ENCODE measurements around the gene TSGA10. TPM values are rescaled to one million over a fixed set of nuclear protein-coding genes. Genes with fewer than 3 reads are reported as not detected.

TSGA10 gene
- total RNA-seq, 1 donor from 2014 or later: 3.7 TPM

- intact Hi-C loops (cut with DNase I): no loop called here
- peaks cover 0 to 19% of the 10 kb centered on the region in 2 donors for H3K36me3 ChIP-seq
- no peaks in the 10 kb centered on the region for H3K9me3 ChIP-seq
- H3K27me3 ChIP-seq: no peaks in the 10 kb centered on the region
- H3K4me3 ChIP-seq: no peak overlapping the region
- TF ChIP-seq POLR2AphosphoS5 (IDR thresholded peaks at IDR 0.05; ENCODE audit: insufficient read depth in 1 of 2, low read depth in 1 of 2) (no peak), POLR2A (IDR thresholded peaks at IDR 0.05) (no peak)
- TF ChIP-seq, protein P1, sequence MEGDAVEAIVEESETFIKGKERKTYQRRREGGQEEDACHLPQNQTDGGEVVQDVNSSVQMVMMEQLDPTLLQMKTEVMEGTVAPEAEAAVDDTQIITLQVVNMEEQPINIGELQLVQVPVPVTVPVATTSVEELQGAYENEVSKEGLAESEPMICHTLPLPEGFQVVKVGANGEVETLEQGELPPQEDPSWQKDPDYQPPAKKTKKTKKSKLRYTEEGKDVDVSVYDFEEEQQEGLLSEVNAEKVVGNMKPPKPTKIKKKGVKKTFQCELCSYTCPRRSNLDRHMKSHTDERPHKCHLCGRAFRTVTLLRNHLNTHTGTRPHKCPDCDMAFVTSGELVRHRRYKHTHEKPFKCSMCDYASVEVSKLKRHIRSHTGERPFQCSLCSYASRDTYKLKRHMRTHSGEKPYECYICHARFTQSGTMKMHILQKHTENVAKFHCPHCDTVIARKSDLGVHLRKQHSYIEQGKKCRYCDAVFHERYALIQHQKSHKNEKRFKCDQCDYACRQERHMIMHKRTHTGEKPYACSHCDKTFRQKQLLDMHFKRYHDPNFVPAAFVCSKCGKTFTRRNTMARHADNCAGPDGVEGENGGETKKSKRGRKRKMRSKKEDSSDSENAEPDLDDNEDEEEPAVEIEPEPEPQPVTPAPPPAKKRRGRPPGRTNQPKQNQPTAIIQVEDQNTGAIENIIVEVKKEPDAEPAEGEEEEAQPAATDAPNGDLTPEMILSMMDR (IDR thresholded peaks at IDR 0.05): no peak
- no peak for DNase-seq (ENCODE audit: extremely low spot score in 2 of 2)
- H3K27ac ChIP-seq: no peak overlapping the region
- H3K4me1 ChIP-seq: no peaks in the 10 kb centered on the region
These were observed 35.8 kb upstream of the TSGA10 start for GRCh38 chr2:99190548-99190947.

DNA sequence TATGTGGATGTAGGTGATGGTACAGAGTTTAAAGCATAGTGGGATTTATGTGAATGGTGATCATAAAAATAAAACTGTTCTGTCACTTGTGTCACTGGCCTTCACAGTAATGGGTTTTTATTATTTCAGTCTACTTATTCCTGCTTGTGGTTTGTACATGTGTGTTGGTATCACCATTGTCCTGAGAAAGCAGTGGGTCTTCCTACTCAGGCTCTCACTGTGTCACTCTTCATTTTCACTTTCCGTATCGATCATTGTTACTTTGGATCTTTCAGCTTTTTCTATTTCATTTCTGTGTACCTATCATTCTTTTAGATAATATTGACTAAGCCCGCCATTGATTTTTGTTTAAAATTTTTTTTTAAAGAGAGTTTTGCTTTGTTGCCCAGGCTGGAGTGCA, 33.6 kb upstream of the TSGA10 start:
- H3K27me3 ChIP-seq: no peaks in the 10 kb centered on the region
- peaks cover 0 to 16% of the 10 kb centered on the region in 2 donors for H3K36me3 ChIP-seq
- no peak overlapping the region for H3K4me3 ChIP-seq
- peaks cover 8% of the 10 kb centered on the region for H3K4me1 ChIP-seq
- DNase-seq (ENCODE audit: extremely low spot score in 2 of 2): no peak
- TF ChIP-seq POLR2AphosphoS5 (IDR thresholded peaks at IDR 0.05; ENCODE audit: insufficient read depth in 1 of 2, low read depth in 1 of 2): no peak
- no peak for TF ChIP-seq POLR2A (IDR thresholded peaks at IDR 0.05)
- no peak overlapping the region for H3K27ac ChIP-seq
- intact Hi-C loops (cut with DNase I): loop anchor here (10.0 kb wide), 1 partner anchor 1484 kb away; no protein-coding TSS in a partner anchor
- H3K9me3 ChIP-seq: no peaks in the 10 kb centered on the region

DNA sequence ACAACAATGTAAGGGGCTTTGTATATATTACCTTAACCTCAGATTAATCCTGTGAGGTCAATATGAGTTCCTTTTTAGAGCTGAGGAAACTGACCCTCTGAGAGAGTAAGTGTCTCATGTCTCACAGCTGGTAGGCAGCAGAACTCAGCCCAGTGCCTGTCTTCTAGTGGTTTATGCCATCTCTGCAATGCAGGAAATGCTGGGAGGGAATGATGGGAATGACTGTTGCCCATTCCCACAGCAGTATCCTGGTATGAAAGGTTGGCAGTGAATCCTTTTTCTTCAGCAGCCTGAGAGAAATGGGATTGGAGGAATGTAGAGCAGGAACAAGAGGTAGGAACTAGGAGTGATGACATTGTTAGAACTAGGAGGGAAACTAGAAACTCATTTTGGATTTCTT, 32.3 kb upstream of the TSGA10 start:
- Histone ChIP-seq H3K27ac (no peak overlapping the region), H3K36me3 (peaks cover 0 to 11% of the 10 kb centered on the region in 2 donors), H3K27me3 (no peaks in the 10 kb centered on the region), H3K4me1 (peaks cover 21% of the 10 kb centered on the region), H3K4me3 (no peak overlapping the region), H3K9me3 (no peaks in the 10 kb centered on the region)
- intact Hi-C loops (cut with DNase I): loop anchor here (10.0 kb wide), 1 partner anchor 1482 kb away; no protein-coding TSS in a partner anchor
- no peak for TF ChIP-seq POLR2AphosphoS5 (IDR thresholded peaks at IDR 0.05; ENCODE audit: insufficient read depth in 1 of 2, low read depth in 1 of 2)
- TF ChIP-seq POLR2A (IDR thresholded peaks at IDR 0.05): no peak
- TF ChIP-seq, protein P1 (IDR thresholded peaks at IDR 0.05): no peak
- no peak for DNase-seq (ENCODE audit: extremely low spot score in 2 of 2)

DNA sequence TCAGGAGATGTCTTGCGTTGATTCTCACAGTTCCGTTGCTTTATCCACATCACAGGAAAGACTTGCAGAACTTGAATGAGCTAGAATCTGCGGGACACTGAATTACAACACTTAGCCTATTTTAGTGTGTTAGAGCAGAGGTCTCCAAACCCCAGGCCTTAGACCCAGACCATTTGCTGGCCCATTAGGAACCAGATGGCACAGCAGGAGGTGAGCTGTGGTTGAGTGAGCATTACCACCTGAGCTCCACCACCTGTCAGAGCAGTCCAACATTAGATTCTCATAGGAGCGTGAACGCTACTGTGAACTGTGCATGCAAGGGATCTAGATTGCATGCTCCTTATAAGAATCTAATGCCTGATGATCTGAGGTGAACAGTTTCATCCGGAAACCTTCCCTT, 30.1 kb upstream of the TSGA10 start:
- no peak for DNase-seq (ENCODE audit: extremely low spot score in 2 of 2)
- H3K9me3 ChIP-seq: no peaks in the 10 kb centered on the region
- no peak overlapping the region for H3K4me3 ChIP-seq
- TF ChIP-seq POLR2A (IDR thresholded peaks at IDR 0.05): no peak
- TF ChIP-seq POLR2AphosphoS5 (IDR thresholded peaks at IDR 0.05; ENCODE audit: insufficient read depth in 1 of 2, low read depth in 1 of 2): no peak
- TF ChIP-seq, protein P1 (IDR thresholded peaks at IDR 0.05): no peak
- peaks cover 34% of the 10 kb centered on the region for H3K4me1 ChIP-seq
- no peaks in the 10 kb centered on the region for H3K27me3 ChIP-seq
- peaks cover 0 to 2% of the 10 kb centered on the region in 2 donors for H3K36me3 ChIP-seq
- H3K27ac ChIP-seq: no peak overlapping the region
- intact Hi-C loops (cut with DNase I): loop anchor here (10.0 kb wide), 1 partner anchor 1480 kb away; no protein-coding TSS in a partner anchor

GRCh38 chr2:99183025-99183424, 28.3 kb upstream of the TSGA10 start:
- Histone ChIP-seq H3K4me1 (peaks cover 45% of the 10 kb centered on the region), H3K9me3 (no peaks in the 10 kb centered on the region), H3K4me3 (no peak overlapping the region), H3K27ac (no peak overlapping the region), H3K27me3 (no peaks in the 10 kb centered on the region), H3K36me3 (no peaks in the 10 kb centered on the region)
- intact Hi-C loops (cut with DNase I): loop anchor here (10.0 kb wide), 1 partner anchor 1478 kb away; no protein-coding TSS in a partner anchor
- TF ChIP-seq POLR2AphosphoS5 (IDR thresholded peaks at IDR 0.05; ENCODE audit: insufficient read depth in 1 of 2, low read depth in 1 of 2) (no peak), POLR2A (IDR thresholded peaks at IDR 0.05) (no peak)
- TF ChIP-seq, protein P1 (IDR thresholded peaks at IDR 0.05): no peak
- no peak for DNase-seq (ENCODE audit: extremely low spot score in 2 of 2)

Data from vagina (tissue), 2 donors.